ENCODE results near the gene CLEC16A.
A peak's percentile ranks its signal among the peaks of the same experiment; 100 is the strongest.

Gene CLEC16A

GRCh38 chr16:11038777-11039176 lies 94.4 kb downstream of the CLEC16A start:
- no peak for DNase-seq (ENCODE audit: low read depth in 2 of 2)

- DNase-seq (ENCODE audit: low read depth in 2 of 2) = no peak
These were observed 95.4 kb downstream of the CLEC16A start for GRCh38 chr16:11039726-11040125.

DNA sequence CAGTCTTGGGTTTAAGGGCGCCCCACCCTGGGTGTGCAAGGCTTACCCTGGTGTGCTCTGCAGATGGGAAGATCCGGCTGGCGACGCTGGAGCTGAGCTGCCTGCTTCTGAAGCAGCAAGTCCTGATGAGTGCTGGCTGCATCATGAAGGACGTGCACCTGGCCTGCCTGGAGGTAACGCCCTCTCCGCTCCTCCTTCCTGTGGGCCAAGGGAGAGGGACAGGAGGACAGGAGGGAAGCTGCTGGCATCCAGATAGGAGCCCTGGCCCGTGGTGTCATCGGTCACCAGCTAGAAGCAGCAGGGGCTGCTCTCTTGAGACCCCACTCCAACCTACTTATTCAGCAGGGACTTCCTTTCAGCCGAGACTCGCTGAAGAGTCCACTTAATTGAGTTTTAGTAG lies 97.8 kb downstream of the CLEC16A start:
- no peak for DNase-seq (ENCODE audit: low read depth in 2 of 2)

GRCh38 chr16:11045441-11045840 lies 101.1 kb downstream of the CLEC16A start:
- no peak for DNase-seq (ENCODE audit: low read depth in 2 of 2)

DNA sequence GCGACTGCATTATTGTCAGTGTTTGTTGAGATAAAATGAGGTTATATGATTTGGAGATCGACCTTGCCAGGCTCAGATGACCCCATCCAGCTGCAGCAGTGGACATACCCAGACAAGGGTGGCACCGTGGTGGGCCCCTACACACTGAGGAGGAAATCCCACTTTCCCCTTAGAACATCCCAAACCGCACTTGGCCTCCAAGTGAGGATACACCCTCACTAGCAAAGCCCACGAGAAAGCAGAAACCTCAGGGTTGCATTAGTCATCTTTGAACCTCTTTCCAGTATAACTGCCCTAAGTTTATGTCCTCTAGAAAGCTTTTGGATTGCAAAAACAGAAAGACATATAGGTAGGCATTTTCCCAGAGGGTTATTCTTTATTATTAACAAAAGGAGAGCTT lies 101.5 kb downstream of the CLEC16A start:
- no peak for DNase-seq (ENCODE audit: low read depth in 2 of 2)

DNA sequence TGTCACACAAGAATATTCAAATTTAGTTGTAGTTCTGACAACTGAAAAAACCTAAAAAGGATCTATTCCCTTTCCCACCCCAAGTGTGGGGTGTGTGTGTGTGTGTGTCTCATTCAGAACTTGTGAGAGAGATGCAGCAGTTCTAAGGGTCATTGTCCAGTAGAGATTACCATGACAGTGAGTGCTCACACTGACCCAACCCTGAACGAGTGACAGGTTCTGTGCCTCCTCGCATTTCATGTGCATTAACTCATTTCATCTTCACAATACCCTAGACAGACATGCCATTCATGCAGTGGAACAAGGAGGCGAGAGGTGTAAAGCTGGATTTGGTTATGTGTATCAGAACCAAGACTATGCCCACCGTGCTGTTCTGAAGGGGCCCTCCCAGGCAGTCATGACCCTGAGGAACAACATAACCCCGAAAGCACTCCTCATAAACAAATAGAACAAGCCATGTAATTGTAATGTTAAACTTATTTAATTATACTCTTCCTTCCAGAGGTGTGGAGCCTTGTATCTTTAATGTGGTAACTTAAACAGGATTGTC lies 102.1 kb downstream of the CLEC16A start:
- DNase-seq (ENCODE audit: low read depth in 2 of 2) = no peak

- no peak for DNase-seq (ENCODE audit: low read depth in 2 of 2)
These were observed 102.7 kb downstream of the CLEC16A start for GRCh38 chr16:11047057-11047456.

DNA sequence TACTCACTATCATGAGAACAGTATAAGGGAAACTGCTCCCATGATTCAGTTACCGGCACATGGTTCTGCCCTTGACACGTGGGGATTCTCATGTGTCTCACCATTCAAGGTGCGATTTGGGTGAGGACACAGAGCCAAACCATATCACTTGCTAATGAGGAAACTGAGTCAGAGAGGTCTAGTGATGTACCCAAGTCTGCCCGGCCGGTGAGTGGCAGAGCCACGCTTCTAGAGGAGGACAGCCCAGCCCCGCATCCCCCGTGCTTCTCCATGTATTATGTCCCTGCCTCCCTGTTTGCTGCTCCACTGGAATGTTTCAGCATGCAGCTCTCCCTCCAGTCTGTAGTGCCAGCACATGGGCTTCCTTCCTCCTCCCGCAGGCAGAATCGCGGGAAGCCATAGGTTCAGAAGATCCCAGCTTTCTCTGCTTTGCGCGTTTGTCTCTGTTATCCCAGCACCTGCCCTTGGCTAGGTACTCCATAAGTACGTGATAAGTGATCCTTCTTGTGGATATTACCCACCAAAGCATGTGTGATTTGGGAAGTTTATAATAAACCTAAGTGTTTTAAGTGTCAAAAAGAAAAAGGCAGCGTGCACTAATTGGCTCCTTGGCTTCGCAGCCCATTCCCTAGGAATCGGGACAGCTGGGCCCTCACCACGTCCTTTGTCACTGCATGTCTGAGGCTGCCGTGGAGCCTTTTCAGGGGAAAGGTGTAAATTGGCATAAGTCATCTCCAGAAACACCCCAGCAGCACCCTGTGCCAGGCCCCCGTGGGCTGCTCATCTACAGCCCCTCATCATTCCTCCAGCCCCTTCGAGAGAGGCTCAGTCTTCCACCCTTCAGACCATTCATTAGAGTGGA lies 103.8 kb downstream of the CLEC16A start:
- no peak for DNase-seq (ENCODE audit: low read depth in 2 of 2)

- no peak for DNase-seq (ENCODE audit: low read depth in 2 of 2)
These were observed 105.2 kb downstream of the CLEC16A start for GRCh38 chr16:11049396-11050059.

- DNase-seq (ENCODE audit: low read depth in 2 of 2) = no peak
These were observed 106.2 kb downstream of the CLEC16A start for GRCh38 chr16:11050536-11050935.

GRCh38 chr16:11050944-11051343 lies 106.6 kb downstream of the CLEC16A start:
- DNase-seq (ENCODE audit: low read depth in 2 of 2) = no peak

GRCh38 chr16:11051430-11051829 lies 107.1 kb downstream of the CLEC16A start:
- DNase-seq (ENCODE audit: low read depth in 2 of 2) = no peak

GRCh38 chr16:11051879-11052808 lies 107.8 kb downstream of the CLEC16A start:
- peak; percentile 19 to 65 for DNase-seq (ENCODE audit: low read depth in 2 of 2)

- no peak for DNase-seq (ENCODE audit: low read depth in 2 of 2)
These were observed 109.6 kb downstream of the CLEC16A start for GRCh38 chr16:11053916-11054460.

- DNase-seq (ENCODE audit: low read depth in 2 of 2) = no peak
These were observed 112.0 kb downstream of the CLEC16A start for GRCh38 chr16:11056090-11056992.

DNA sequence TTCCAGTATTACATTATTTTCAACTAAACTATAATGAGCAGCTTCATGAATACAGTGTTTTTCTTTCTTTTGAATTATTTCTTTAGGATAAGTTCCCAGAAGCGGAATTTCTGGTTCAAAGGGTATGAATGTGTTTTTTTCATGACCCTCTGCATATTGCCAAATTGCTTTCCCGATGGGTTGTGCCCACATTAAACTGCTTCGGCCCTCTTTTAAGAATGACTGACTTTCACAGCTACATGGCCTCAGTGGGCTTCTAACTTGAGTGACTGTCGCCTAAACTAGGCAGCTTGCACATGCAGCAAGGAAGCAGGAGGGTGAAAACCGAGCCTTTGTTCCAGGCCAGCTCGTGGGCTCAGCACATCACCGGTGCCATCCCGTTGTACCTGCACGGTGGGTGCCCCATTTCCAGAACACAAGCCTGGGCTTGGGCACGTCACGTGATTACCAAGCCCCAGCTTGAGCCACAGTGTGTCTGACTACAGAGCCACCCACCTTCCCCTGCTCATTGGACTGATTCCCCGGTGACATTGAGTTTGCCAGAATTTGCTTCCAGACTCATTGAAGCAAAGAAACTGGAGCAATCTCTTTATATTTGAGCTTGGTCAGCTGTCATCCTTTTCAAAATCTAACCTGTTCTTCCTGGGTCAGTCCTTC lies 112.8 kb downstream of the CLEC16A start:
- DNase-seq (ENCODE audit: low read depth in 2 of 2) = no peak

- no peak for DNase-seq (ENCODE audit: low read depth in 2 of 2)
These were observed 113.5 kb downstream of the CLEC16A start for GRCh38 chr16:11057711-11058345.

- DNase-seq (ENCODE audit: low read depth in 2 of 2) = no peak
These were observed 114.5 kb downstream of the CLEC16A start for GRCh38 chr16:11058832-11059231.

- no peak for DNase-seq (ENCODE audit: low read depth in 2 of 2)
These were observed 115.2 kb downstream of the CLEC16A start for GRCh38 chr16:11059588-11059987.

Data from stimulated activated CD4-positive, alpha-beta T cell treated with anti-CD3 and anti-CD28 coated beads, Interleukin-12 subunit alpha, Interleukin-12 subunit beta, amount 100 ng/mL, for 24 hours (primary cell).